Activated B cell treated with CpG ODN at 0.5 μM for 24 hours (primary cell): ENCODE results near the gene PLGRKT. TPM values are rescaled to one million over a fixed set of nuclear protein-coding genes. Genes with fewer than 3 reads are reported as not detected.

ENCODE experiments used
- ATAC-seq: fragments of 200-7000 bp; cut with Tn5 transposase; one replicate; pipeline ENCODE4 v1.10.0; 2021; ENCODE audit warnings: low read depth, mild to moderate bottlenecking, moderate library complexity
- CTCF ChIA-PET: fragments of 350-600 bp; sonication (Branson Sonifier 250); formaldehyde crosslinking; loops from one replicate; lab custom pipeline; 2021; ENCODE audit warnings: antibody characterized with exemption; lab: Charles Lee
- POLR2A ChIA-PET: fragments of 350-600 bp; sonication (Branson Sonifier 250); formaldehyde crosslinking; loops from one replicate; lab custom pipeline; 2021; ENCODE audit warnings: antibody characterized with exemption; lab: Charles Lee
- DNase-seq: peaks from one replicate; pipeline ENCODE4 v3.0.0; 2022
- H3K27ac Mint-ChIP-seq: one replicate; pipeline ENCODE4 v1.8.0; 2020; ENCODE audit warnings: mixed read lengths
- H3K27me3 Mint-ChIP-seq: one replicate; pipeline ENCODE4 v1.8.0; 2021; ENCODE audit warnings: mixed read lengths
- H3K36me3 Mint-ChIP-seq: one replicate; pipeline ENCODE4 v1.8.0; 2021; ENCODE audit warnings: low read depth, mixed read lengths
- H3K4me1 Mint-ChIP-seq: one replicate; pipeline ENCODE4 v1.8.0; 2021; ENCODE audit warnings: mixed read lengths
- H3K4me3 Mint-ChIP-seq: one replicate; pipeline ENCODE4 v1.8.0; 2020; ENCODE audit warnings: mild to moderate bottlenecking, mixed read lengths
- H3K9me3 Mint-ChIP-seq: one replicate; pipeline ENCODE4 v1.8.0; 2020; ENCODE audit warnings: mixed read lengths
- intact Hi-C: fragments of 100-400 bp; cut with micrococcal nuclease; formaldehyde crosslinking; loops from one replicate; pipeline ENCODE4 v1.15.1; 2024
- total RNA-seq: library from RNA; stranded (reverse); gene quantifications from 2 replicates; pipeline ENCODE4 v1.2.3, GENCODE V29; 2022
- TF ChIP-seq, protein P1 (sequence below): fragments of 200-600 bp; IDR thresholded peaks from one replicate; pipeline ENCODE4 v1.8.0; 2022; ENCODE audit warnings: antibody characterized with exemption, mild to moderate bottlenecking

The PLGRKT gene
- total RNA-seq, 1 donor from 2014 or later = 59.7 TPM

DNA sequence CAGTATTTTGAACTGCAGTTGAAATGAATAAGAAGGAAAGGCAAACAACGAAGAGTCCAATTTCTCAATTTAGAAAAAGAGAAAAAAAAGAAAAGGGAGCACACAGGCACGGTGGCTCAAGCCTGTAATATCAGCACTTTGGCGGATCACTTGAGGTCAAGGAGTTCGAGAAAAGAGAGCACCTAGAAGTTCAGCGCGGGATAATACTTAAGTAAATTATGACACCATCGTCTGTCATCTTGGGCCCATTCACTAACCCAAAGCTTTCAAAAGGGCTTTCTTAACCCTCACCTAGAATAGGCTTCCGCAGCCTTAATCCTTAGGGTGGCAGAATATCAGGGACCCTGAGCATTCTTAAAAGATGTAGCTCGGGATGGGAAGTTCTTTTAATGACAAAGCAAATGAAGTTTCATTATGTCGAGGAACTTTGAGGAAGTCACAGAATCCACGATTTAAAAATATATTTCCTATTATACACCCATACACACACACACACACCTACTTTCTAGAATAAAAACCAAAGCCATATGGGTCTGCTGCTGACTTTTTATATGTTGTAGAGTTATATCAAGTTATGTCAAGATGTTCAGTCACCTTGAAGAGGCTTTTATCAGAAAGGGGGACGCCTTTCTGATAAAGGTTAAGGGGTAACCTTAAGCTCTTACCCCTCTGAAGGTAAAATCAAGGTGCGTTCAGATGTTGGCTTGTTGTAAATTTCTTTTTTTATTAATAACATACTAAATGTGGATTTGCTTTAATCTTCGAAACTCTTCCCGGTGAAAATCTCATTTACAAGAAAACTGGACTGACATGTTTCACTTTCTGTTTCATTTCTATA lies 12.0 kb upstream of the PLGRKT start:
- H3K27ac Mint-ChIP-seq = peak overlapping the region; percentile 96
- intact Hi-C loops = loop anchor here (1.0 to 10.0 kb wide), 8 partner anchors 11 to 375 kb away; partner anchors contain the start of gene PDCD1LG2
- no peak for DNase-seq
- no peaks in the 10 kb centered on the region for H3K9me3 Mint-ChIP-seq
- ChIA-PET CTCF (interaction anchor here (0.7 to 4.6 kb wide), 25 partner anchors 7 to 690 kb away, joined by 3 to 90 read pairs (median 5); partner anchors contain the start of genes INSL6, PDCD1LG2, PLGRKT and RIC1), POLR2A (interaction anchor here (0.5 to 5.5 kb wide), 17 partner anchors 10 to 383 kb away, joined by 3 to 178 read pairs (median 9); partner anchors contain the start of genes ERMP1, PDCD1LG2, PLGRKT and RIC1)
- ATAC-seq = peak; percentile 11
- TF ChIP-seq, protein P1, sequence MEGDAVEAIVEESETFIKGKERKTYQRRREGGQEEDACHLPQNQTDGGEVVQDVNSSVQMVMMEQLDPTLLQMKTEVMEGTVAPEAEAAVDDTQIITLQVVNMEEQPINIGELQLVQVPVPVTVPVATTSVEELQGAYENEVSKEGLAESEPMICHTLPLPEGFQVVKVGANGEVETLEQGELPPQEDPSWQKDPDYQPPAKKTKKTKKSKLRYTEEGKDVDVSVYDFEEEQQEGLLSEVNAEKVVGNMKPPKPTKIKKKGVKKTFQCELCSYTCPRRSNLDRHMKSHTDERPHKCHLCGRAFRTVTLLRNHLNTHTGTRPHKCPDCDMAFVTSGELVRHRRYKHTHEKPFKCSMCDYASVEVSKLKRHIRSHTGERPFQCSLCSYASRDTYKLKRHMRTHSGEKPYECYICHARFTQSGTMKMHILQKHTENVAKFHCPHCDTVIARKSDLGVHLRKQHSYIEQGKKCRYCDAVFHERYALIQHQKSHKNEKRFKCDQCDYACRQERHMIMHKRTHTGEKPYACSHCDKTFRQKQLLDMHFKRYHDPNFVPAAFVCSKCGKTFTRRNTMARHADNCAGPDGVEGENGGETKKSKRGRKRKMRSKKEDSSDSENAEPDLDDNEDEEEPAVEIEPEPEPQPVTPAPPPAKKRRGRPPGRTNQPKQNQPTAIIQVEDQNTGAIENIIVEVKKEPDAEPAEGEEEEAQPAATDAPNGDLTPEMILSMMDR = no peak
- H3K36me3 Mint-ChIP-seq = peaks cover 21% of the 10 kb centered on the region
- H3K4me3 Mint-ChIP-seq = peak overlapping the region; percentile 95
- no peaks in the 10 kb centered on the region for H3K27me3 Mint-ChIP-seq
- H3K4me1 Mint-ChIP-seq = peaks cover 67% of the 10 kb centered on the region

DNA sequence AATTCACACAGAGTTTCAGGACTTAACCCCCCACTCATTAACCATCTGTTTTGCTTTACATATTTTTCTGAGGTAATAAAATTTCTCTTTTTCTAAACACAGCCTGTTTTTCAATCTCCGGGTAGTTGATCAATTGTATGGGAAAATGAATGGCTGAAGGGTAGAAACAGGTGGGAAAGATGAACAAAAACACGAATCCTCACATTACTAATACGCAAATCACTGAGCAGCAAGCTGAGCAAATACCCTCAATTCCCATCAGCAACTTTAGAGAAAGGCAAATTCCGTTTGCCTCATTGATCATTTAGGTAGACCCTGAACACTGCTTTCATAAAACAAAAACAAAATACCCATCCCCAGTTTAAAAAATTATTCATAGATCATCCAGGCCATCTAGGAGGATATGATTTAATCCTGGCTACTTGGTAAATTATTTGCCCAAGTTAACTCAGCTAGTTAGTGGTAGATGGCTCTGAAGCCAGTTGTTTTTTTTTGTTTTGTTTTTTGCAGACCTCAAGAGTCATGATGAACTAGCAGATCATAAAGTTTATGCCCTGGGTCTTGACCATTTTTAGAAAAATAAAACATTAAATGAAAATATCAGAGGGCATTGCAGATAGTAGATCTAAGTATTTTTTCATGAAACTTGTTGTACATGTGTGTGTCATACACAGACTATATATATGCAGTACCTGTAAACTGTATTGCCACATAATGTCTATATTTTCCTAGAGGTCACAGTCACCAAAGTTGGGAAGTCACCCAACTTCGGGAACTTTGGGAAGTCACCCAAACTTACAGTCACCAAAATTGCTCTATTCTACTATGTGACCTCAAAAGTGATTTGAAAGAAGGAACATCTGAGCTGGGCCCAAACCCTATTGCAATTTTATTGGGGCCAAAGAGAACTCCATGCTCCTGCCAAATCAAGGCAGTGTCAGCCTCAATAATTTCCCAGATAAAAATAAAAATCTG lies 11.0 kb upstream of the PLGRKT start:
- TF ChIP-seq, protein P1 = no peak
- Mint-ChIP-seq H3K4me1 (peaks cover 61% of the 10 kb centered on the region), H3K9me3 (no peaks in the 10 kb centered on the region), H3K4me3 (peak overlapping the region; percentile 95), H3K27me3 (no peaks in the 10 kb centered on the region), H3K27ac (peak overlapping the region; percentile 96), H3K36me3 (peaks cover 19% of the 10 kb centered on the region)
- DNase-seq = no peak
- CTCF ChIA-PET = interaction anchor here (1.0 to 4.6 kb wide), 5 partner anchors 10 to 262 kb away, joined by 3 to 90 read pairs (median 22); partner anchors contain the start of gene PLGRKT
- intact Hi-C loops = loop anchor here (10.0 kb wide), 1 partner anchor 374 kb away; no protein-coding TSS in a partner anchor
- ATAC-seq = no peak
- POLR2A ChIA-PET = interaction anchor here (1.2 to 5.5 kb wide), 7 partner anchors 11 to 179 kb away, joined by 3 to 178 read pairs (median 44); partner anchors contain the start of genes PLGRKT and RIC1

DNA sequence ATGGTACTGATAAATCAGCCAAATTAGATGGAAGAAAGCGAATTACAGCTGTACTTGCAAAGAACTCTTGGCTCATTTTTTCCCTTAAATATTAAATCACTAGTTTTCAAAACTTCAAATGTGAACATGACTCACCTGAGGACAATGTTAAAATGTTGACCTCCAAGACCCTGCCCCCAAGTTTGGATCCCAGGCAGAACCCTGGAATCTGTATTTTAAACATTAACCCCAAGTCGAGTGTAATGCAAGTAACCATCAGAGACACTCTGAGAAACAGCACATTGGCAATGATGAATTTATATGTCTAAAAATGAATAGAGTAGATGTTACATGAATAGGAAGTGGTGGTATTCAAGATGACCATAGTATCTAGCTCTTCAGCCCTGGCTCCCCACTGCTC lies 10.3 kb upstream of the PLGRKT start:
- Mint-ChIP-seq H3K27me3 (no peaks in the 10 kb centered on the region), H3K27ac (peak overlapping the region; percentile 24), H3K36me3 (peaks cover 15% of the 10 kb centered on the region), H3K4me1 (peaks cover 56% of the 10 kb centered on the region), H3K4me3 (no peak overlapping the region), H3K9me3 (no peaks in the 10 kb centered on the region)
- ATAC-seq (no peak), DNase-seq (no peak)
- POLR2A ChIA-PET = interaction anchor here (1.2 to 5.5 kb wide), 2 partner anchors 10 to 153 kb away, joined by 3 to 152 read pairs; partner anchors contain the start of gene PLGRKT
- intact Hi-C loops = loop anchor here (10.0 kb wide), 1 partner anchor 373 kb away; no protein-coding TSS in a partner anchor
- TF ChIP-seq, protein P1 = no peak
- CTCF ChIA-PET = interaction anchor here (1.0 to 4.6 kb wide), 2 partner anchors 140 to 262 kb away, joined by 3 to 90 read pairs; no protein-coding TSS in a partner anchor

DNA sequence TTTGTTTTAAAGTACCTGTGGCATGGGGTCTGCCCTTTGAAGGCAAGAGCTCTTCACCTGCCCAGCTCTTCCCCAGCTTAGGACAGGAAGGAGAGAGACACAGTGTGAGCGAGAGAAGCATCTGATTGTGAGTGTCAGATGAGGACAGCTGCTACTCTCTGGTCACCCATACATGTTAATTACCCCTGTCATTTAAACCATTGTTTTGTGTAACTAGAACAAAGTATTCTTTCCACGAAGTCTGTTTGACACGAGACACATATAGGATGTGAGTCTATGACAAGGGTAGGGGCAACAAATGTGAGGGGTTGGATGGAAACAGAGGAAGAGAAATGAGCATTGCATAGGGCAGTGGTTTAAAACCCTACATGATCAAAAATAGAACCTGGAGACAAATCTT lies 9.6 kb upstream of the PLGRKT start:
- TF ChIP-seq, protein P1 = no peak
- ChIA-PET POLR2A (interaction anchor here (1.6 to 5.5 kb wide), 2 partner anchors 9 to 142 kb away, joined by 6 to 152 read pairs; partner anchors contain the start of gene PLGRKT), CTCF (interaction anchor here (1.0 to 4.6 kb wide), 2 partner anchors 141 to 261 kb away, joined by 3 to 90 read pairs; no protein-coding TSS in a partner anchor)
- no peaks in the 10 kb centered on the region for H3K27me3 Mint-ChIP-seq
- no peak for ATAC-seq
- H3K27ac Mint-ChIP-seq = no peak overlapping the region
- H3K4me1 Mint-ChIP-seq = peaks cover 55% of the 10 kb centered on the region
- intact Hi-C loops = loop anchor here (10.0 kb wide), 1 partner anchor 373 kb away; no protein-coding TSS in a partner anchor
- H3K4me3 Mint-ChIP-seq = no peak overlapping the region
- H3K36me3 Mint-ChIP-seq = peaks cover 10% of the 10 kb centered on the region
- H3K9me3 Mint-ChIP-seq = no peaks in the 10 kb centered on the region
- no peak for DNase-seq
